Mucosa of gallbladder (tissue), 1 donor: Measurements from ENCODE around the gene SAP25. TPM values are rescaled to one million over a fixed set of nuclear protein-coding genes. Genes with fewer than 3 reads are reported as not detected.

Experiments
- DNase-seq: peaks from one replicate; pipeline ENCODE4 v3.0.0-alpha.2; 2020; ENCODE audit warnings: low spot score
- total RNA-seq: library from RNA; stranded (reverse); gene quantifications from one replicate; pipeline ENCODE4 v1.2.1, GENCODE V29; 2021
- donor health status: DM: no; HTN: no; CAD: no.

The SAP25 gene
- total RNA-seq, 1 donor from 2014 or later = 13.3 TPM

DNA sequence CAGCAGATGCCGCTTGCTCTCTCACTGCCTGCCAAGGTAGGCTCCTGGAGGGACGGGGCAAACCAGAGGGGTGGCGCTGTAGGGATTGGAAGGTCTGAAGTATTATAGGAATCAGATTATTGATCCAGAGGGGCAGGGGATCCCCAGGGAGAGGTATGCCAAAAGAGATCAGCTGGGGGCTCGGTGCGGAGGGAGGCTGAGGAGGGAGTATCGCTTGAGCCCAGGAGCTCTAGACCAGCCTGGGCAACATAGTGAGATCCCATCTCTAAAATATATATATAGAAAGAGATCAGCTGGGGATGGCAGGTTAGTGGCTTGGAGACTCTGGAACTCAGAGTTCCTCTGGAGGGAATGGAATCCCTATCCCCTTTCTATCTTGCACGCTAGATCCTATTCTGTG is 21.5 kb upstream of the SAP25 start:
- DNase-seq = no peak

DNA sequence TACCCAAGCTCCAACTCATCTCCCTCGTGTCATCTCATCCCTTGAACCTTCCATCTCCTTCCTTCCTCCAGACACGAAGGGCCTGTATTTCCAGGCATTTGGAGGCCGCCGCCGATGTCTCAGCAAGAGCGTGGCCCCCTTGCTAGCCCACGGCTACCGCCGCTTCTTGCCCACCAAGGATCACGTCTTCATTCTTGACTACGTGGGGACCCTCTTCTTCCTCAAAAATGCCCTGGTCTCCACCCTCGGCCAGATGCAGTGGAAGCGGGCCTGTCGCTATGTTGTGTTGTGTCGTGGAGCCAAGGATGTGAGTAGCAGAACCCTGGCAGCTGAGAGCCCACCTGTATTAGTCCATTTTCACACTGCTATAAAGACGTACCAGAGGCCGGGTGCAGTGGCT is 17.9 kb upstream of the SAP25 start:
- DNase-seq = no peak

DNA sequence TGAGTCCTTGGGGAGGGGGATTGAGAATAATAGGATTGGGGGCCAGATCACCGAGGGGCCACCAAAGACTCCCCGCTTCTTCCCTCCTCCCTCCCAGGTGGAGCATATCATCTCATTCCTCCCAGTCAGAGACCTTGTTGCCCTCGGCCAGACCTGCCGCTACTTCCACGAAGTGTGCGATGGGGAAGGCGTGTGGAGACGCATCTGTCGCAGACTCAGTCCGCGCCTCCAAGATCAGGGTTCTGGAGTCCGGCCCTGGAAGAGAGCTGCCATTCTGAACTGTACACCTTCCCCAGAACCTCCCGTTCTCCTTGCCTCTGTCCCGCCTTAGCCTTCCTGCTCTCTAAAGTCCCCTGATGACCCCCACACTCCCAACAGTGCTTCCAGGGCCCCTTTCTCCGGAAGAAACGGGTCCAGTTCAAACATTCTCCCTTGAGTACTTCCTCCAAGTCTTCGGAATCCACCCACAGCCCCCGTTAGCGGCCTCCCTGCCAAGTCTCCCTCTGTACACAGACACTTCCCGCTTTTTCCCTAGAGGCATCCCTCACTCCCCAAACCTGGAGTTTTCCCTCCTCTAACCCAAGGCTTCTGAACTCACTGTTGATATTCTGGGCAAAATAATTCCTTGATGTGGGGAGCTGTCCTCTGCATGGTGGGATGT is 16.5 kb upstream of the SAP25 start:
- DNase-seq = no peak

DNA sequence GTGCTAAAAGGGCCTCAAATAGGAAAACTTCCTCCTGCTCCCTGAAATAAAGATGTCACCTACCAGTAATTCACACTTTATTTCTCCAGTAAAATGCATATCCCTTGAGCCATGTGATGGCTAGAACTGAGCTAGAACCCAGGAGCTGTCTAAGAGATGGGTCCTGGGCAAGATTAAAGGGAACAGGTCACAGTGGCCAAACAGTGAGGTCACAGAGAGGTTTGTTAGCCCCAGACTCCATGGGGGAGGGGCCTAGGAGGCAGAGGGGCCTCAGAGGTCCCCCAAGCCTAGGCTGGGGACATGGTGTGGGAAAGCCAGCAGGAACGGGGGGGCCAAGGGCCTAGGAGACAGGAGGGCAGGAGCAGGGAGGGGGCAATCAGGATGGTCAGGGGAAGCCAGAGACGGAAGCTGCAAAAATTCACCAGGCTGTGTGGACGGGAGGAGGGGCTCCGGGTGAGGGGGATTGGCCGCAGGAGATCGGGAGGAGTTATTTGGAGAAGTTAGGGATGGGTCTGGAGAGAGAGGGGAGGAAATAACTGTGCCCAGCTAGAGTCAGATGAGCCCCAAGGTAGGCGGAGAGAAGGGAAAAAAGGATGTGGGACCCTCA is 15.7 kb upstream of the SAP25 start:
- DNase-seq = no peak

DNA sequence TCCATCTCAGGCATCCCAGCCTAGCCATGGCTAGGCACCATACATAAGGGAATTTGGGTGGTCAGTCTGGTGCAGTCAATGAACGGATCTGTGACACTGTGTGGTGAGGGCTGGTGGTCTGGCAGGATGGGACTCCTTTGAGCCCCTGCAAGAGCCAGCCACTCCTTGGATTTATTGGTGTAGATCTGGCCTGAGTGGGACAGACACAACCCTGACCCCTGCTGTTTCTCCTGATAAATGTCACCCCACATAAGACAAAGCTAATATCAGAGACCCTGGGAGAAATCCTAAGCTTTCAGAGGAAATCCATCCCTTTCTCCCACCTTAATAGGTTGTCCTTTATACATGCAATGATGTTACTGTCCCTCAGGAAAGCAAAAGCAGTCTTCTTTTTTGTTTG is 14.7 kb upstream of the SAP25 start:
- DNase-seq = no peak

DNA sequence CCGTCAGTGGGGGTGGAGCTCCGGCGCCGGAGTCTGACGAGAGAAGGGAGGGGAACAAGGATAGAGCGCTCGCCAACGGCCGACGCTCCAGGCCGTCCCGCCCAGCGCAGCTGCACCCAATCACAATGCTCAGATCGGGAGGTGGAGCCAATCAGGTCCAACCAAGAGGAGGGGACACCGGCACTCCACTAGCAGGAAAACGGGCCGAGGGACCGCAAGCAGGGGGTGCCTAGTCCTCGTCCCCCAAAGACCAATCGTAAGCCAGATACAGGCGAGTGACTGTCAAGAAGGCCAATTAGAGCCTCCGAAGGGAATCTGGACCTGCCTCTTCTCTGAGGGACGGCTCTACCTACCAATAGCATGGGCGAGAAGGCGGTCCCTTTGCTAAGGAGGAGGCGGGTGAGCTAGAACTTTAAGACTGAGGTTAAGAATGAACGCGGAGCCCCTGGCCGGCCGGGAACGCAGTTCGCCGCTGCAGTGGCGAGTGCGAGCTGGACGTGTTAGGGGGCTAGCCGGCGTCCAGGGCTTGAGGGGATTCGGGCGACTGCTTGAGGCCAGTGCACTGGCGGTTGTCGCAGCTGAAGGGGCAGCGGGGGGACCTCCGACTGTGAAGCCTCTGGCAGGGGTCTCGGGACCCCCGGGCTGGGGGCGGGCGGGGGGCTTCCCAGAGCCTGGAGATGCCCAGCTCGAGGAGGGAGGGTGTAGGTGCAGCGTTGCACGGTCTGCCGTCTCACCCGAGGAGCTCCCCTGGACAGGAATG is 12.7 kb upstream of the SAP25 start, which contains the start of gene FBXO24:
Gene FBXO24 (plus strand): TSS at position 63 of the 760 bp plus-strand sequence. CDS start 298 bp downstream, at position 361.
- peak; percentile 100 for DNase-seq

DNA sequence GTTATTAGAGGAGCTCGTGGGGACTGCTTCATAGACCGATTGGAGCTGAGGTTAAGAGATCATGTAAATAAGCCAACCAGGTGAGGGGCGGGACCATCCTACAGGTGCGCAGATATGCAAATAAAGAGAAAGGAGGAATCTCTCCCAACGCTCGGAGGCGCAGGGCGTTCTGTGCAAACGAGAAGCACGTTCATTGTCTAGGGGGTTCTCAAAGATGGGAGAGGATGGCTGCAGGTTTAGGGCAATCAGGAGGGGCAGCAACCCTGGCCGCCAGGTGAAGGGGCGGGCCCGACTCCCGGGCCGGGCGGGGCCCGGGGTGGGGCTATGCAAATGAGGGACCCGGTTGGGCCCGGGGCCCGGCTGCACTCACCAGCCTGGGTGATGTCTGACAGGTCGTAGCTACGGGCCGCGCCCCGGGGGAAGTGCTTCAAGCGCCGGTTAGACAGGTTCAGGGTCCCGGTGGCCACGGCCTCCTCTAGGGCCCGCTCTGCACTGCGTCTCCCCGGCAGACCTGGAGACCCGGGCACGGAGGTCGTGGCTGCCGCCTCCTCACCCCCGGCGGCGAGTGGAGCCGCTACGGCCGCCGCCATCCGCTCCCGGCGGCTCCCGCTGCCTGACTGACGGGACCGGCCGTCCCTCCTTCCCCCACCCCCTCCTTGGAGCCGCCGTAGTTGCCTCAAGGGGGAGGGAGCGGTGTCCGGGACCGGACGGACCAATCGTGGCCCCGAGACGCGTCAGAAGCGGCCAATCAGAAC is 12.0 kb upstream of the SAP25 start, which contains the start of gene LRCH4:
Gene LRCH4 (minus strand): TSS at position 619 of the 755 bp plus-strand sequence. CDS start 29 bp downstream, at position 590.
- DNase-seq = peak; percentile 63

DNA sequence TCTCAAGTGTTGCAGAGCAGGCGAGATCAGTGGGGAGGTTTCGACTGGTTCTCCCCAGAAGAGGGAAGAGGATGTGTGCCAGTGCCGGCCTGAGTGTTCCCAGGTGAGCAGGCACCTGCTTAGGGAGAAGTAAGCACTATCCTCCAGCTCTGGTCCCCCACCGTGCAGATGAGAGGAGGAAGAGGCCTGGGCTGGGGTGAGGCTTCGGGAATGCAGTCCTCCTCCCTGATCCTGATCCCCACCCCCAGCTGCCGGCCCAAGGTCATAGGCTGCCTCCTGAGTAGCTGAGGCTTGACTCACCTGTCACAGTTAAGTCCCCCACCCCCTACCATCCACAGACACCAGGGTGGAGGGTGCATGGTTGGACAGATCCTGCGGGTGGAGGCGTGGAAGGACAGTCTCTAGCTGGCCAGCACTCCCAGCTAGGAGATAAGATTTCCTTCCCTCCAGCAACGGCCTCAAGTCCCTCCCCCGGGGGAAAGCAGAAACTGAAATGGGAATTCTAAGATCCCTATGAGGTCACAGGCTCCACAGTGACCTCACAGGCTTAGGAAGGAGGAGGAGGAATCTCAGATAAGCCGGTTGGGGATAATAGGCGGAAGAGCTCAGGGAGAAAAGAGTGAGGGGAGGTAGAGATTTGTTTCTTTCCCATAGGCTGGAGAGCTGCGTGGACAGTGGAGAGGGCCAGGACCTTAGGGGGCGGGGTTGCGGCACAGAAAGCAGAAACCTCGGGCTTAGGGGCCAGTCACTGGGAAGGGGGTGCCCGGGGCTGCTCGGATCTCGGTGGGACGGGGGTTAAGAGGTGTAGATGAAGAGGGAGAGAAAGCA is 11.2 kb upstream of the SAP25 start:
- peak; percentile 69 for DNase-seq

DNA sequence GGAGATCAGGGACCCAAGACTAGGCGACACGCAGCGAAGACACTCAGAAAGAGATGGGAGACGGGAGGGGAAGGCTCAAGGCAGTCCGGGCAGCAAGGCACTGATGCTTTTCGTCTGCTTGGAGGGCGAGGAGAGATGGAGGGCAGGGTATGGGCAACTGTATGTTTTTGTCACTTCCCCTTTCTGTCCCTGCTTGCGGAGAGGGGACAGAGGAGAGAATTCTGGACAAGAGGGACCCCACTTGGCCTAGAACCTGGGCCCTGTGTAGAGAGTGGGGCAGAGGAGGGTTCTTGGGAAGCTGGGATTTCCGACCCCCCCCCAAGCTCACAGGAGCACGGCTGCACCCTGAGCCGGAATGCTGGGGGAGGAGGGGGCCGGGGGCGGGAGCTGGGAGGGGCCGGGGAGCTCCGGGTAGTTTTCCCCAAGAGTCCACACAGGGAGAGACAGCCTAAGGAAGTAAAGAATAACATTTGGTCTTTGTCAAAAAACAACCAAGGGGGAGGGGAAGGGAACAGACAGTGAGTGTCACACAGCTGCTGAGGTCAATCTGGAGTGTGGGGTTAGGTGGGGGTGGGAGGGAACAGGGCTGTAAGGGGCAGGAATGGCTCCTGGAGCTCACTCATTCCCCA is 10.5 kb upstream of the SAP25 start:
- DNase-seq = no peak

DNA sequence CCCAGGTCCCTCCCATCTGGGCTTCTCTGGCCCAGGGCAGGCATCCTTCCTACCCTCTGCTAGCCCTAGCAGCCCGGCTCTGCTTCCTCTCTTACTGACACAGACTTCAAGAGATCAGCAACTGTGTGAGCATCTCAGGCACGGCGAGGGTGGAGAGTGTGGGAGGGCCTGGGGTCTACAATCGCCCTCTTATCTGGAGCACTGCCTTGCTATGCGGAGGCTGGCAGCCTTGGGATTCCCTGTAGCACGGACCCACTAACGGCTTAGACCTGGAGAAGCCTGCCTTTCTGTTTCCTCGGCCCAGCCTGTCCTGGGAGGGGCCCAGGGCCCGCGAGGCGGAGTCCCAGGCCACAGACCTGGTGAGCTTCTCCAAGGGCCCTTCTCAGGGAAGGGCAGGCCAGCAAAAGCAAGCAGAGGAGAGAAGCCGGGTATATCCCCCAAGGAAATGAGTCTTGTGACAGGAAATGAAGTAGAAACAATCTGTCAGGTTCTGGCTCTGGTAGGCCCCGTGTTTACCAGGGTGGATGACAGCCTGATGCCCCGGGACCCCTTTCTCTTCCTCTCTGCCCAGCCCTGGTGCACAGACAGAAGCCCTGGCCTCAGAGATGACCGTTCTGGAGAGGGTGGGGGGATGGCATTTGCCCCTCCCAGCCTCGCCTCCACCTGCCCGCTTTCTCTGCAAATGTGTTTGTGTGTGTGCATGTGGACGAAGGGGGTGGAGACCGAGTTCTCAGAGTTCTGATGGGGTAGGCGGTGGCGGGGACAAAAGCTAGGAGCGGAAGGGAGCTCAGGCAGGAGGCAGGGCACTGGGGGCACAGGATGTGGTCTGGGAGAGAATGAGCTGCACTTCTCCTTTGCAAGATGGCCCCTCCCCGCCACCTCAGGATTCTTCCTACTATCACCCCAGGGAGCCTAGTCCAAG is 9.7 kb upstream of the SAP25 start:
- DNase-seq = no peak

DNA sequence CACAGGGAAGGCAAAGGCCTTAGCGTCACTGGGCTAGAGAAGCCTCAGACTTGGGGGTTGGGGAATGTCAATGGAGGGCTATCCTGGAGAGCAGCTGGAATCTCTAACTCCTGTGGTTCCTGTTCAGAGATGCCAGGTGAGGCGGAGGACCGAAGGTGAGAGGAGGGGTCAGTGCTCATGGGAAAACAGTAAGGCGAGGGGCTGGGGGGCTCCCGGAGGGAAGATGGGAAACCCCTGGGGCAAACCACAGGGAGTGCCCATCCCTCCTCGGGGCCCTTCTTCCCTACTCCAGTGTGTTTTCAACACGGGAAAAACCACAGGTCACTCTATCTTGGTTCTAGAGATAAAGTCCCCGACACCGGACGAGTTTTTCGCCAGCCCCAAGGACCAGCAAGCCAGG is 8.9 kb upstream of the SAP25 start:
- no peak for DNase-seq

DNA sequence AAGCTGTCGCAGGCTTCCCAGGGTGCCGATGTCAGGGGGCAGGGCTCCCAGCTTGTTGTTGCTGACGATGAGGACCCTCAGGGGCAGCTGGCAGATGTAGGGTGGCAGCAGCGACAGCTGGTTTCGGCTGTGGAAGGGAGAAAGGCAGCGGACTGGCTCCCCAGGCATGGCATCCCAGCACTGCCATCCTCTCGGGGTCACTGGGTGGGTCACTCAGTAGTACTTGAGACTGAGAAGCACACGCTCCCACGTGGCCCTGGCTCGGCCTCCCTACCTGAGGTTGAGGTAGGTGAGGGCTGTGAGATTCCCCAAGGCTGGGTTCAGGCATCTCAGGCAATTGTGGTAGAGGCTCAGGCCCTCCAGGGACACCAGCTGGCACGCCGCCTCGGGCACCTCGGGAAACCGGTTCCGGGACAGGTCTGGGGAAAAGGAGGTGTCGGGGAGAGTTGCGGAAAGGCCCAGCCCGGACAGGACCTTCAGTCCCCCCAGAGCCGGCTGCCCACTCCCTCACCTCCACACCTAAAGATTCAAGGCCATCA is 8.4 kb upstream of the SAP25 start:
- peak; percentile 72 for DNase-seq

DNA sequence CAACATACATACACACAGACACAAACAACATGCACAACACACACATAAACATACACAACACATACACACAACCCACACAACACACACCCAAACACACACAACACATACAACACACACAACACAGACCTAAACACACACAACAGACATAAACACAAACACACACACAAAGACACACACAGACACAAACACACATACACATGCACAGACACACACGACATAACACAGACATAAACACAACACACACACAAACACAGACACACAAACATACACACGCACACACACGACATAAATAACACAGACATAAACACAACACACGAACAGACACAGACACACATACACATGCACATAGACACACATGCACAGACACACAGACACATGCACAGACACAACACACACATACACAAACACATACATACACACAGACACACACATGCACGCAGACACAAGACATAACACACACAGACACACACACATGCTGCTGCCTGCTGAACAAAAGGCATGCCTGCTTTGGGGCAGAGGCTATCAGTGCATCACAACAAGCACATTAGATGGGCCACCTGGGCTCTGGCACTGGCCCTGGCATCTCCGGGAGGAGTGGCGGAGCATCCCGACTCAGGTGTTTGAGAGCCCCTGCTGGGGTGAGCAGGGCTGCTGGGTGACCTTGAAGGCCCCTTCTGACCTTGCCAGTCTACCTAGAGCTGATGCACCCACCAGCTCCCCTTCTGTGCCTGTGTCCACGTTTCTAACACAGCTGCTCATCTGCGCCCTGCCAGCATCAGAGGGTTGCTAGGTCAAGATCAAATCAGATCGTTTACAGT is 7.0 kb upstream of the SAP25 start:
- no peak for DNase-seq

DNA sequence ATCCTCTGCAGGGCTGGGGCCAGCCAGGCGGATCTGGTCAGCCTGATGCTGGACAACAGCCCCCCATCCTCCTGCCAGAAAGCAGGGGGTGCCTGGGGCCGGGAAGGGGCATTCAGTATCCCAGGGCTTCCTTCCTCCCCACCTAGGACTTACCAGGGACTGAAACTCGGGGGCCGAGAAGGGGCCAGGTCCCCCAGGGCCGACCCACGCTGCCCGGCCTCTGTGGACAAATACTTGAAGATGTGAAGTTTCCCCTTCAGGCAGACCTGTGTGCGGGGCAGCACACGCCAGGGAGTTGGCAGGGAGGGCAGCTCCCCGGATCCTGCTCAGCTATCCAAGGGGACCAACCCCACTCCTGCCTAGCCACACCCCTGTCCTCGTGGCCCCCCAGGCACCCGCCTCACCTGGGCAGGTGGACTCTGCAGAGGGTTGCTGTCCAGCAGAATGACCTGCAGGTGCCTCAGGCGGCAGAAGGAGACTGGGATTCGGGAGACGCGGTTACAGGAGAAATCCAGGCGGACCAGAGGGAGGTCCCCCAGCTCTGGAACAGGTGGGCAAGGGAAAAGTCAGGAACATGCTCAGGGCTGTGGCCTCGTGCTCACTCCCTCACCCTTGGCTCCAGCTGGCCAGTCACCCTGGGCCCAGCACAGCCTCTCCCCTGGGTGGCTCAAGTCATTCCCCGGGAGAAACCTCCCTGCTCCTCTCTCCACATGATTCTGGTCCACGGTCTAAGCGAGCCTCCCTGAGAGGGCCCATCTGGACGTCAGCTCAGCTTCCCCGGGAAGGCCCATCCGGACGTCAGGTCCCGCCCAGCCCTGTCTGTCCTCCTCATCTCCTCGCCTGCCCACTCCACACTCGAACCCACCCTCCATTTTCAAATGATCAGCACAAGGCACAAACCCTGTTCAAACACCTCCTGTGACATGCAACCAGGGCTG is 4.8 kb upstream of the SAP25 start:
- DNase-seq = no peak

DNA sequence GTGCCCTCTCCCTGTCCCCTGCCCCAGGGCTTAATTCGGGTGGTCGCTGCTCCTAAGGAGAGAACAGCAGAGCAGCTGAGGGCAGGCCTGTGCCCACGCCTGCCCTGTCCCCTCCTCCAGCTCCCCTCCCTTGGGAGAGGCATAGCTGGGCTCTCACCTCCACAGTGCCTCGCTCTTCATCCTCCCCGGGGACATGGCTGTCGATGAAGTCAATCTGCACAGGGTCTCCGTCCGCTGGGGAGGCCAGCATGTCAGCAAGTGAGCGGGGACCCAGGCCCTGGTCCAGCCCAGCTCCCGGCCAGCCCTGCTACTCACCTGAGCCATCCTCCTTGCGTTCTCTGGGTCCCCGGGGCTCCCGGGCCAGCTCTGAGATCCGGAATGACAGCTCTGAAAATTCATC is 3.8 kb upstream of the SAP25 start:
- no peak for DNase-seq

DNA sequence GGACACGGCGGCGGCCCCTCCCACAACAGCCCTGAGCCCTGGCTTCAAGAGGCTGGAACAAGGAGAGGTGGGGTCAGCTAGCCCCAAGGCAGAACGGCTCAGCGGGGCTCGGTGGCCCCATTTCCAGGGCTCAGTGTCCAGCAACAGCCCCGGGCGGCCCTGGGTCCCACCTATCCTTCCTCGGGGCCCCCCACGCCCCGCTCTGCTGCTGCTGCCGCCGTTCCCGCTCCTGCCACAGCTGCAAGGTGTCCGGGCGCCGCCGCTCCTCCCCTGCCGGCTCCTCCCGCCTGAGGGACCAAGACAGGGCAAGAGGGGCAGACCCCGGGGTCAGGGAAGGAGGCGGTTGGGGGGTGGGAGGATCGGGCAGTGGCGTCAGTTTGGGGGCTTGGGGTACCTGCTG is 3.4 kb upstream of the SAP25 start:
- no peak for DNase-seq

DNA sequence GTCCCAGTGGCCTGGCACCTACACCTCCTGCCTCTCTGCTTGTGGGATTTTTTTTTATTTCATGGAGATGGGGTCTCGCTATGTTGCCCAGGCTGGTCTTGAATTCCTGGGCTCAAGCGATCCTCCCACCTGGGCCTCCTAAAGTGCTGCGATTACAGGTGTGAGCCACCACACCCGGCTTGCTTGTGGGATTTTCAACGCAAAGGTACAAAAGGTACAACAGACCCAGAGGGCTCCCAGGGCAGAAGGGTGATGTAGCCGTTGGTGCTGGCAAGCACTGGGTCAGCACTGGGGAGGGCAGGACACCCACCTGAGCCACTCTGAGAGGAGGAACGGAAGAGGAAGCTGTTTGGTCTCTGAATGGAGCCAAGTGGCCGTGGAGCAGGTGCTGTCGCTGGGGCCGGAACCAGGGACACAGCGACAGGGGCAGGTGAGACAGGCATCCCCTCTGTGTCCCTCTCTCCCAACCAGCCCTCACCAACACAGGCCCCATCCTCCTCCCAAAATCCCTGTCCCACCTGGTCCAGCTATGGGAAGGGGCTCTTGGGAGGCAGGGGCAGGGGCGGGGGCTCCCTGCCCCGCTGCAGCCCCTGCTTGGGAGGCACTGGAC is 2.8 kb upstream of the SAP25 start:
- DNase-seq = no peak
